H9 (cell line): ENCODE data around the gene CYP17A1. TPM values are rescaled to one million over a fixed set of nuclear protein-coding genes. Genes with fewer than 3 reads are reported as not detected.
A peak's percentile ranks its signal among the peaks of the same experiment; 100 is the strongest.

Source experiments
- DNase-seq: peaks from one replicate; pipeline ENCODE4 v3.0.0-alpha.2; 2017
- H2AFZ ChIP-seq: one replicate; pipeline ENCODE4 v1.6.1; 2013; ENCODE audit warnings: mild to moderate bottlenecking, low read length, control low read depth, moderate library complexity
- H2AK5ac ChIP-seq: 2 replicates; pipeline ENCODE4 v1.6.1; 2013; ENCODE audit warnings: low read length, control low read depth, mixed read lengths; ENCODE audit not compliant: insufficient read length
- H2BK120ac ChIP-seq: one replicate; pipeline ENCODE4 v1.6.1; 2013; ENCODE audit warnings: low read depth, mild to moderate bottlenecking, low read length, control low read depth, inconsistent platforms; ENCODE audit not compliant: poor library complexity, severe bottlenecking
- H2BK12ac ChIP-seq: 2 replicates; pipeline ENCODE4 v1.6.1; 2013; ENCODE audit warnings: low read length, control low read depth, mixed read lengths, low read depth; ENCODE audit not compliant: insufficient read length
- H2BK15ac ChIP-seq: 2 replicates; pipeline ENCODE4 v1.6.1; 2013; ENCODE audit warnings: low read depth, low read length, control low read depth
- H2BK20ac ChIP-seq: one replicate; pipeline ENCODE4 v1.6.1; 2013; ENCODE audit warnings: low read depth, mild to moderate bottlenecking, low read length, control low read depth, inconsistent platforms; ENCODE audit not compliant: poor library complexity, severe bottlenecking
- H2BK5ac ChIP-seq: 2 replicates; pipeline ENCODE4 v1.6.1; 2013; ENCODE audit warnings: low read length, control low read depth, mixed read lengths; ENCODE audit not compliant: insufficient read length
- H3K14ac ChIP-seq: 2 replicates; pipeline ENCODE4 v1.6.1; 2013; ENCODE audit warnings: low read length, control low read depth; ENCODE audit not compliant: insufficient read depth
- H3K18ac ChIP-seq: 2 replicates; pipeline ENCODE4 v1.6.1; 2013; ENCODE audit warnings: low read depth, mild to moderate bottlenecking, mixed read lengths, low read length, control low read depth; ENCODE audit not compliant: insufficient read length
- H3K23ac ChIP-seq: 2 replicates; pipeline ENCODE4 v1.6.1; 2013; ENCODE audit warnings: low read length, control low read depth, mixed read lengths, low read depth; ENCODE audit not compliant: insufficient read length
- H3K23me2 ChIP-seq: 2 replicates; pipeline ENCODE4 v1.6.1; 2013; ENCODE audit warnings: low read depth, mild to moderate bottlenecking, mixed read lengths, low read length, control low read depth; ENCODE audit not compliant: insufficient read length, poor library complexity, severe bottlenecking
- H3K27ac ChIP-seq: 2 replicates; pipeline ENCODE4 v1.5.1; 2013; ENCODE audit warnings: low read length, control low read depth, mixed read lengths, low read depth; ENCODE audit not compliant: insufficient read length
- H3K27me3 ChIP-seq: 2 replicates; pipeline ENCODE4 v1.6.1; 2013; ENCODE audit warnings: low read length, control low read depth, inconsistent platforms; ENCODE audit not compliant: insufficient read depth
- H3K4ac ChIP-seq: 2 replicates; pipeline ENCODE4 v1.6.1; 2013; ENCODE audit warnings: low read depth, mild to moderate bottlenecking, control low read depth, inconsistent platforms, low read length, moderate library complexity
- H3K4me1 ChIP-seq: 2 replicates; pipeline ENCODE4 v1.6.1; 2013; ENCODE audit warnings: low read length, control low read depth, inconsistent platforms; ENCODE audit not compliant: insufficient read depth
- H3K4me2 ChIP-seq: 2 replicates; pipeline ENCODE4 v1.6.1; 2013; ENCODE audit warnings: low read length, control low read depth, mixed read lengths; ENCODE audit not compliant: insufficient read length, insufficient read depth
- H3K56ac ChIP-seq: 2 replicates; pipeline ENCODE4 v1.6.1; 2013; ENCODE audit warnings: low read depth, mild to moderate bottlenecking, mixed read lengths, low read length, control low read depth; ENCODE audit not compliant: insufficient read length
- H3K79me1 ChIP-seq: 2 replicates; pipeline ENCODE4 v1.6.1; 2013; ENCODE audit warnings: low read depth, mild to moderate bottlenecking, moderate library complexity, low read length, control low read depth, inconsistent platforms; ENCODE audit not compliant: insufficient read depth, poor library complexity, severe bottlenecking
- H3K79me2 ChIP-seq: 2 replicates; pipeline ENCODE4 v1.6.1; 2013; ENCODE audit warnings: low read length, control low read depth, inconsistent platforms; ENCODE audit not compliant: insufficient read depth
- H3K9ac ChIP-seq: 2 replicates; pipeline ENCODE4 v1.6.1; 2013; ENCODE audit warnings: low read length, control low read depth, mixed read lengths; ENCODE audit not compliant: insufficient read length; ENCODE audit errors: extremely low read depth
- H3K9me3 ChIP-seq: one replicate; pipeline ENCODE4 v1.6.1; 2013; ENCODE audit warnings: low read depth, low read length, inconsistent platforms; ENCODE audit not compliant: control insufficient read depth
- H3T11ph ChIP-seq: one replicate; pipeline ENCODE4 v1.6.1; 2013; ENCODE audit warnings: mild to moderate bottlenecking, low read length, control low read depth, inconsistent platforms
- H4K20me1 ChIP-seq: one replicate; pipeline ENCODE4 v1.6.1; 2013; ENCODE audit not compliant: control insufficient read depth, insufficient read length, insufficient read depth
- H4K5ac ChIP-seq: 2 replicates; pipeline ENCODE4 v1.6.1; 2013; ENCODE audit warnings: low read depth, mild to moderate bottlenecking, mixed read lengths, low read length, control low read depth; ENCODE audit not compliant: insufficient read length
- H4K8ac ChIP-seq: replicated peaks from 2 replicates; pipeline ENCODE4 v1.6.1; 2013; ENCODE audit warnings: low read length, control low read depth, mixed read lengths, low read depth; ENCODE audit not compliant: insufficient read length
- H4K91ac ChIP-seq: 2 replicates; pipeline ENCODE4 v1.6.1; 2013; ENCODE audit warnings: low read depth, mild to moderate bottlenecking, moderate library complexity, mixed read lengths, low read length, control low read depth; ENCODE audit not compliant: insufficient read length
- H3K27ac Mint-ChIP-seq, 3 experiments: 2 replicates in 2 of 3; 3 replicates in 1 of 3; pipeline ENCODE4 v1.8.0; 2020 to 2021; ENCODE audit warnings: mixed read lengths in 3 of 3, mild to moderate bottlenecking in 1 of 3, moderate library complexity in 1 of 3
- H3K27me3 Mint-ChIP-seq: 2 replicates; pipeline ENCODE4 v1.8.0; 2021; ENCODE audit warnings: low read depth, mild to moderate bottlenecking, moderate library complexity, mixed read lengths
- H3K36me3 Mint-ChIP-seq, 3 experiments: 2 replicates in 2 of 3; 3 replicates in 1 of 3; pipeline ENCODE4 v1.8.0; 2020 to 2021; ENCODE audit warnings: low read depth in 3 of 3, mixed read lengths in 3 of 3; ENCODE audit not compliant: insufficient read depth in 1 of 3
- H3K4me1 Mint-ChIP-seq, 2 experiments: 2 replicates each; pipeline ENCODE4 v1.8.0; 2020; ENCODE audit warnings: mixed read lengths in 2 of 2
- H3K4me3 Mint-ChIP-seq, 2 experiments: 2 replicates in 1 of 2; 3 replicates in 1 of 2; pipeline ENCODE4 v1.8.0; 2020 to 2021; ENCODE audit warnings: mild to moderate bottlenecking in 2 of 2, mixed read lengths in 2 of 2, moderate library complexity in 1 of 2
- H3K9me3 Mint-ChIP-seq, 2 experiments: 2 replicates in 1 of 2; 3 replicates in 1 of 2; pipeline ENCODE4 v1.8.0; 2020; ENCODE audit warnings: mild to moderate bottlenecking in 2 of 2, mixed read lengths in 2 of 2, moderate library complexity in 1 of 2
- CTCF ChIP-seq: fragments of 200-600 bp; sonication (generic); conservative IDR thresholded peaks from 3 replicates; pipeline ENCODE4 v1.8.0; 2021; ENCODE audit warnings: antibody characterized with exemption, mild to moderate bottlenecking
- WGBS: extraction: QIAGEN DNeasy Blood & Tissue Kit; methylation state at CpG from one replicate; pipeline ENCODE4 v1.1.7; 2013; ENCODE audit warnings: missing lambda C conversion rate, low lambda C conversion rate, mixed read lengths; ENCODE audit not compliant: insufficient read length; ENCODE audit errors: extremely low coverage; 5-methylcytosine and 5-hydroxymethylcytosine counted together
- total RNA-seq: library from RNA; stranded (reverse); gene quantifications from 2 replicates; pipeline ENCODE4 v1.2.1, GENCODE V29; 2021

The CYP17A1 gene
- total RNA-seq, 1 experiment from 2014 or later = not detected

- H3K23me2 ChIP-seq = no peaks in the 10 kb centered on the region
- no peak for TF ChIP-seq CTCF
- no peak overlapping the region for H2BK5ac ChIP-seq
- H4K91ac ChIP-seq = no peak overlapping the region
- H3K9me3 ChIP-seq = no peaks in the 10 kb centered on the region
- H3K9ac ChIP-seq = peak overlapping the region; percentile 3
- no peak overlapping the region for H3K56ac ChIP-seq
- Mint-ChIP-seq H3K4me1 (peaks cover 14 to 15% of the 10 kb centered on the region in 2 experiments), H3K9me3 (no peaks in the 10 kb centered on the region), H3K27me3 (no peaks in the 10 kb centered on the region), H3K4me3 (no peak overlapping the region), H3K27ac (peak overlapping the region; percentile 60 to 90 (median 72)), H3K36me3 (peaks cover 0 to 29% (median 17%) of the 10 kb centered on the region in 3 experiments; a peak in 5 of 7 replicates)
- no peaks in the 10 kb centered on the region for H3K79me1 ChIP-seq
- no peak overlapping the region for H2BK20ac ChIP-seq
- H3K23ac ChIP-seq = no peak overlapping the region
- peaks cover 6% of the 10 kb centered on the region for H3K4me1 ChIP-seq
- H4K20me1 ChIP-seq = no peaks in the 10 kb centered on the region
- no peak overlapping the region for H3T11ph ChIP-seq
- H2BK120ac ChIP-seq = no peak overlapping the region
- H3K18ac ChIP-seq = no peak overlapping the region
- no peak overlapping the region for H3K4ac ChIP-seq
- no peak overlapping the region for H3K4me2 ChIP-seq
- H2BK12ac ChIP-seq = no peak overlapping the region
- no peak for DNase-seq
- no peaks in the 10 kb centered on the region for H3K27me3 ChIP-seq
- H4K8ac ChIP-seq = no peak overlapping the region
- no peaks in the 10 kb centered on the region for H3K79me2 ChIP-seq
- H2AFZ ChIP-seq = no peak overlapping the region
- H3K27ac ChIP-seq = no peak overlapping the region
- no peak overlapping the region for H2AK5ac ChIP-seq
- H3K14ac ChIP-seq = no peak overlapping the region; the same call in 1 of the 2 replicates
- no CpG with 5 or more reads among the region's 12 CpGs for WGBS
- H2BK15ac ChIP-seq = no peak overlapping the region
- H4K5ac ChIP-seq = no peak overlapping the region
Observed at GRCh38 chr10:102815790-102816549, 21.2 kb downstream of the CYP17A1 start.
